Activated CD8-positive, alpha-beta T cell treated with anti-CD3 and anti-CD28 coated beads, Interleukin-2, amount 10 ng/mL, durations not matched to agents 7 days and 5 days (primary cell): ENCODE results near the gene NRCAM. TPM values are rescaled to one million over a fixed set of nuclear protein-coding genes. Genes with fewer than 3 reads are reported as not detected.

ENCODE experiments used
- ATAC-seq: fragments of 150-1000 bp; cut with Tn5 transposase; one replicate; pipeline ENCODE4 v1.10.0; 2021; ENCODE audit warnings: moderate library complexity
- CTCF ChIA-PET: fragments of 350-600 bp; sonication (Branson Sonifier 250); formaldehyde crosslinking; loops from one replicate; lab custom pipeline; 2021; ENCODE audit warnings: antibody characterized with exemption; lab: Charles Lee
- POLR2A ChIA-PET: fragments of 350-600 bp; sonication (Branson Sonifier 250); formaldehyde crosslinking; loops from one replicate; lab custom pipeline; 2021; ENCODE audit warnings: antibody characterized with exemption; lab: Charles Lee
- DNase-seq: peaks from one replicate; pipeline ENCODE4 v3.0.0-alpha.2; 2020
- H3K27ac Mint-ChIP-seq: one replicate; pipeline ENCODE4 v1.8.0; 2021; ENCODE audit warnings: mild to moderate bottlenecking, mixed read lengths
- H3K27me3 Mint-ChIP-seq: one replicate; pipeline ENCODE4 v1.8.0; 2021; ENCODE audit warnings: low read depth, mixed read lengths
- H3K36me3 Mint-ChIP-seq: one replicate; pipeline ENCODE4 v1.8.0; 2021; ENCODE audit warnings: low read depth, mixed read lengths
- H3K4me1 Mint-ChIP-seq: one replicate; pipeline ENCODE4 v1.8.0; 2021; ENCODE audit warnings: low read depth, mixed read lengths
- H3K4me3 Mint-ChIP-seq: one replicate; pipeline ENCODE4 v1.8.0; 2021; ENCODE audit warnings: mild to moderate bottlenecking, mixed read lengths
- H3K9me3 Mint-ChIP-seq: one replicate; pipeline ENCODE4 v1.8.0; 2022; ENCODE audit warnings: mixed read lengths; ENCODE audit not compliant: insufficient read depth
- total RNA-seq, 2 experiments: library from RNA; stranded (reverse); gene quantifications; one replicate each; pipeline ENCODE4 v1.2.3, GENCODE V29; 2021

Gene NRCAM
- total RNA-seq, 2 experiments from 2014 or later: 0.05 to 0.47 TPM

GRCh38 chr7:108293149-108293612, 163.1 kb downstream of the NRCAM start:
- ATAC-seq: no peak
- Mint-ChIP-seq H3K9me3 (no peaks in the 10 kb centered on the region), H3K36me3 (no peaks in the 10 kb centered on the region), H3K4me3 (no peak overlapping the region), H3K4me1 (no peaks in the 10 kb centered on the region), H3K27ac (no peak overlapping the region), H3K27me3 (no peaks in the 10 kb centered on the region)
- ChIA-PET CTCF (no interaction called here), POLR2A (no interaction called here)
- no peak for DNase-seq

GRCh38 chr7:108292541-108292940, 163.7 kb downstream of the NRCAM start:
- Mint-ChIP-seq H3K4me1 (no peaks in the 10 kb centered on the region), H3K27ac (no peak overlapping the region), H3K9me3 (no peaks in the 10 kb centered on the region), H3K4me3 (no peak overlapping the region), H3K27me3 (no peaks in the 10 kb centered on the region), H3K36me3 (no peaks in the 10 kb centered on the region)
- POLR2A ChIA-PET: no interaction called here
- no peak for ATAC-seq
- CTCF ChIA-PET: no interaction called here
- no peak for DNase-seq

GRCh38 chr7:108291791-108292440, 164.3 kb downstream of the NRCAM start:
- DNase-seq (no peak), ATAC-seq (no peak)
- ChIA-PET CTCF (no interaction called here), POLR2A (no interaction called here)
- Mint-ChIP-seq H3K4me1 (no peaks in the 10 kb centered on the region), H3K9me3 (no peaks in the 10 kb centered on the region), H3K27me3 (no peaks in the 10 kb centered on the region), H3K27ac (no peak overlapping the region), H3K4me3 (no peak overlapping the region), H3K36me3 (no peaks in the 10 kb centered on the region)

- Mint-ChIP-seq H3K4me3 (no peak overlapping the region), H3K4me1 (no peaks in the 10 kb centered on the region), H3K9me3 (no peaks in the 10 kb centered on the region), H3K27me3 (no peaks in the 10 kb centered on the region), H3K36me3 (no peaks in the 10 kb centered on the region), H3K27ac (no peak overlapping the region)
- CTCF ChIA-PET: no interaction called here
- ATAC-seq (no peak), DNase-seq (no peak)
- POLR2A ChIA-PET: no interaction called here
These were observed 165.1 kb downstream of the NRCAM start for GRCh38 chr7:108291152-108291508.

GRCh38 chr7:108290459-108291151, 165.6 kb downstream of the NRCAM start:
- ATAC-seq: no peak
- POLR2A ChIA-PET: no interaction called here
- Mint-ChIP-seq H3K9me3 (no peaks in the 10 kb centered on the region), H3K27me3 (no peaks in the 10 kb centered on the region), H3K36me3 (no peaks in the 10 kb centered on the region), H3K27ac (no peak overlapping the region), H3K4me3 (no peak overlapping the region), H3K4me1 (no peaks in the 10 kb centered on the region)
- DNase-seq: no peak
- CTCF ChIA-PET: no interaction called here

GRCh38 chr7:108289852-108290251, 166.4 kb downstream of the NRCAM start:
- Mint-ChIP-seq H3K36me3 (no peaks in the 10 kb centered on the region), H3K4me3 (no peak overlapping the region), H3K27ac (no peak overlapping the region), H3K27me3 (no peaks in the 10 kb centered on the region), H3K9me3 (no peaks in the 10 kb centered on the region), H3K4me1 (no peaks in the 10 kb centered on the region)
- ChIA-PET CTCF (no interaction called here), POLR2A (no interaction called here)
- no peak for DNase-seq
- ATAC-seq: no peak

GRCh38 chr7:108287857-108288256, 168.4 kb downstream of the NRCAM start:
- Mint-ChIP-seq H3K27ac (no peak overlapping the region), H3K36me3 (no peaks in the 10 kb centered on the region), H3K27me3 (no peaks in the 10 kb centered on the region), H3K4me3 (no peak overlapping the region), H3K9me3 (no peaks in the 10 kb centered on the region), H3K4me1 (peaks cover 8% of the 10 kb centered on the region)
- ATAC-seq (no peak), DNase-seq (no peak)
- ChIA-PET POLR2A (interaction anchor here (0.6 kb wide), 2 partner anchors 16 to 299 kb away, joined by 3 read pairs; no protein-coding TSS in a partner anchor), CTCF (no interaction called here)

- ChIA-PET CTCF (no interaction called here), POLR2A (no interaction called here)
- no peak for ATAC-seq
- DNase-seq: no peak
- no peaks in the 10 kb centered on the region for H3K9me3 Mint-ChIP-seq
- no peak overlapping the region for H3K27ac Mint-ChIP-seq
- H3K4me1 Mint-ChIP-seq: peaks cover 8% of the 10 kb centered on the region
- H3K4me3 Mint-ChIP-seq: no peak overlapping the region
- no peaks in the 10 kb centered on the region for H3K27me3 Mint-ChIP-seq
- H3K36me3 Mint-ChIP-seq: no peaks in the 10 kb centered on the region
These were observed 169.8 kb downstream of the NRCAM start for GRCh38 chr7:108286290-108286904.

GRCh38 chr7:108285778-108286177, 170.5 kb downstream of the NRCAM start:
- ATAC-seq (no peak), DNase-seq (no peak)
- H3K36me3 Mint-ChIP-seq: no peaks in the 10 kb centered on the region
- no peak overlapping the region for H3K27ac Mint-ChIP-seq
- H3K9me3 Mint-ChIP-seq: no peaks in the 10 kb centered on the region
- ChIA-PET POLR2A (no interaction called here), CTCF (no interaction called here)
- no peak overlapping the region for H3K4me3 Mint-ChIP-seq
- peaks cover 8% of the 10 kb centered on the region for H3K4me1 Mint-ChIP-seq
- no peaks in the 10 kb centered on the region for H3K27me3 Mint-ChIP-seq

- POLR2A ChIA-PET: interaction anchor here (1.2 kb wide), 1 partner anchor 193 kb away, joined by 3 read pairs; no protein-coding TSS in a partner anchor
- ATAC-seq (no peak), DNase-seq (no peak)
- H3K4me3 Mint-ChIP-seq: no peak overlapping the region
- no peaks in the 10 kb centered on the region for H3K9me3 Mint-ChIP-seq
- H3K27ac Mint-ChIP-seq: no peak overlapping the region
- H3K4me1 Mint-ChIP-seq: peaks cover 8% of the 10 kb centered on the region
- H3K36me3 Mint-ChIP-seq: no peaks in the 10 kb centered on the region
- CTCF ChIA-PET: no interaction called here
- no peaks in the 10 kb centered on the region for H3K27me3 Mint-ChIP-seq
These were observed 171.2 kb downstream of the NRCAM start for GRCh38 chr7:108285003-108285368.

GRCh38 chr7:108284349-108285002, 171.8 kb downstream of the NRCAM start:
- Mint-ChIP-seq H3K27ac (no peak overlapping the region), H3K36me3 (no peaks in the 10 kb centered on the region)

GRCh38 chr7:108283252-108283651, 173.0 kb downstream of the NRCAM start:
- peaks cover 8% of the 10 kb centered on the region for H3K4me1 Mint-ChIP-seq
- H3K36me3 Mint-ChIP-seq: no peaks in the 10 kb centered on the region

More at GRCh38 chr7:108284349-108285002, 171.8 kb downstream of the NRCAM start:
- ChIA-PET CTCF (no interaction called here), POLR2A (interaction anchor here (1.2 kb wide), 1 partner anchor 193 kb away, joined by 3 read pairs; no protein-coding TSS in a partner anchor)
- Mint-ChIP-seq H3K27me3 (no peaks in the 10 kb centered on the region), H3K4me3 (no peak overlapping the region), H3K4me1 (peaks cover 8% of the 10 kb centered on the region), H3K9me3 (no peaks in the 10 kb centered on the region)
- no peak for ATAC-seq
- no peak for DNase-seq

More at GRCh38 chr7:108283252-108283651, 173.0 kb downstream of the NRCAM start:
- POLR2A ChIA-PET: no interaction called here
- H3K27me3 Mint-ChIP-seq: no peaks in the 10 kb centered on the region
- CTCF ChIA-PET: no interaction called here
- no peak overlapping the region for H3K4me3 Mint-ChIP-seq
- no peak overlapping the region for H3K27ac Mint-ChIP-seq
- ATAC-seq (no peak), DNase-seq (no peak)
- no peaks in the 10 kb centered on the region for H3K9me3 Mint-ChIP-seq
